ENCODE results near the gene DOCK4. TPM values are rescaled to one million over a fixed set of nuclear protein-coding genes. Genes with fewer than 3 reads are reported as not detected.

DOCK4 gene
- total RNA-seq, 4 donors from 2014 or later, result 14.0 to 48.1 (median 30.9) TPM

DNA sequence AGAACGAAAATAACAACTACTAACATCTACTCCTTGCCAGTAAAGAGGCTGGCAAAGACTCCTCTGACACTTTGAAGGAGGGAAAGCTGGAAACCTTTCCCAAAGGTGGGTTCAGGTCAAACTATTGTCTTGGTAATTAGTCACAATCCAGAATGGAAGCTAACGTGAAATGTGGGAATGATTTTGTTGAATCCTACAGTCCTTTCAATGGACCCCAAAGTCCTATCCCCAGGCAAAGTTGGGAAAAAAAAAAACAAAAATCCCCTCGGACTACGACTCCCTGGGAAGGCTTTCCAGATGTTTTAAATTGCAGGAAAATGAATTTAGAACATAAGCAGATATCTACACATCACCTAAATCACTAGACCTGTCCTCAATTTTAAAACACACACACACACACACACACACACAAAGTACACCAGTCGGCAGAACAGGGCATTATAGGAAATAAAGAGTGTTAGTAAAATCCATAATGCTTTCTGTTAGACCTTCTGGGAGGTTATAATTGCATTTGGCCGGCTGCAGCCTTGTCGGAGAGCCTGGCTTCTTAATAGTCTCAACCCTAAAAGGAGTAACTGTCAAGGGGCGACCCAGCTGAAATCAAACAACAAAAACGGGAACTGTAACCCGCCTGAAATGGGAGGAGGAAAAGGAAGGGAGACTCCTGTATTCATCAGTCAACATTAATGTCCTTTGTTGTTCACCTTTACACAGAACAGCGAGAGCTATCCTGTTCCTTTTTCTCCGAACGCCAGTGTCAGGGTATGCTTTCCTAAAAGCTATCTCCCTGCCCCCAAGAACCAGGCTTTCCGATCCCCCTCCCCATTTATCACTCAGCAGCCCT, 1.5 kb downstream of the DOCK4 start:
- Histone ChIP-seq H3K9me3 (no peaks in the 10 kb centered on the region), H3K4me3 (replicated peaks in 1 of 3) (peak overlapping the region; percentile 23 to 93 (median 41)), H3K27ac (peak overlapping the region; percentile 34 to 82 (median 63)), H3K36me3 (no peaks in the 10 kb centered on the region), H3K27me3 (no peaks in the 10 kb centered on the region), H3K4me1 (peaks cover 6 to 12% of the 10 kb centered on the region in 2 donors)
- TF ChIP-seq POLR2A (IDR thresholded peaks at IDR 0.05), result no peak
- TF ChIP-seq, protein P1, sequence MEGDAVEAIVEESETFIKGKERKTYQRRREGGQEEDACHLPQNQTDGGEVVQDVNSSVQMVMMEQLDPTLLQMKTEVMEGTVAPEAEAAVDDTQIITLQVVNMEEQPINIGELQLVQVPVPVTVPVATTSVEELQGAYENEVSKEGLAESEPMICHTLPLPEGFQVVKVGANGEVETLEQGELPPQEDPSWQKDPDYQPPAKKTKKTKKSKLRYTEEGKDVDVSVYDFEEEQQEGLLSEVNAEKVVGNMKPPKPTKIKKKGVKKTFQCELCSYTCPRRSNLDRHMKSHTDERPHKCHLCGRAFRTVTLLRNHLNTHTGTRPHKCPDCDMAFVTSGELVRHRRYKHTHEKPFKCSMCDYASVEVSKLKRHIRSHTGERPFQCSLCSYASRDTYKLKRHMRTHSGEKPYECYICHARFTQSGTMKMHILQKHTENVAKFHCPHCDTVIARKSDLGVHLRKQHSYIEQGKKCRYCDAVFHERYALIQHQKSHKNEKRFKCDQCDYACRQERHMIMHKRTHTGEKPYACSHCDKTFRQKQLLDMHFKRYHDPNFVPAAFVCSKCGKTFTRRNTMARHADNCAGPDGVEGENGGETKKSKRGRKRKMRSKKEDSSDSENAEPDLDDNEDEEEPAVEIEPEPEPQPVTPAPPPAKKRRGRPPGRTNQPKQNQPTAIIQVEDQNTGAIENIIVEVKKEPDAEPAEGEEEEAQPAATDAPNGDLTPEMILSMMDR (IDR thresholded peaks at IDR 0.05), result no peak
- DNase-seq, result peak in 1 of 2 donors; percentile 3
- 10 to 14% methylated on average over 14 of the region's 14 CpGs for WGBS, 2 donors
- intact Hi-C loops (cut with DNase I), result loop anchor here (10.0 kb wide), 2 partner anchors 180 to 250 kb away; partner anchors contain the start of gene IFRD1

DNA sequence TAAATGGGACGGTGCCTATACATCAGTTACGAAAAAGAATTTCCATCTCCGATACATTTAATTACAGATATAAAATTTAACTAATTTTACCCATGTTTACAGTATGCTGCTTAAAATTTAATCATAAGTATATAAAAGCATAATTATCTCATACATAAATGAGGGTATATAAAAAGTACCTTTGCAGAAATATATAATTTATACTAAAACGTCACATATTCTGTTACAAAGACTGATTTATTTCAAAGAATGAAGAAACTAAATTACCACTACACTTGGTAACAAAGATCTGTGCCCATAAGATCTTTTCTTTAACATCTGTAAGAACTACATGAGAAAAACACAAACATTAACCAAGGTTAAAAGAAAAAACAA, 2.8 kb downstream of the DOCK4 start:
- no peak for DNase-seq
- H3K9me3 ChIP-seq, result no peaks in the 10 kb centered on the region
- no peaks in the 10 kb centered on the region for H3K27me3 ChIP-seq
- H3K4me1 ChIP-seq, result peaks cover 6 to 12% of the 10 kb centered on the region in 2 donors
- intact Hi-C loops (cut with DNase I), result loop anchor here (10.0 kb wide), 2 partner anchors 181 to 251 kb away; partner anchors contain the start of gene IFRD1
- no peaks in the 10 kb centered on the region for H3K36me3 ChIP-seq
- TF ChIP-seq POLR2A (IDR thresholded peaks at IDR 0.05), result no peak
- TF ChIP-seq, protein P1 (IDR thresholded peaks at IDR 0.05), result no peak
- 66 to 68% methylated on average over 4 of the region's 4 CpGs for WGBS, 2 donors
- no peak overlapping the region for H3K27ac ChIP-seq
- H3K4me3 ChIP-seq (replicated peaks in 1 of 3), result no peak overlapping the region

DNA sequence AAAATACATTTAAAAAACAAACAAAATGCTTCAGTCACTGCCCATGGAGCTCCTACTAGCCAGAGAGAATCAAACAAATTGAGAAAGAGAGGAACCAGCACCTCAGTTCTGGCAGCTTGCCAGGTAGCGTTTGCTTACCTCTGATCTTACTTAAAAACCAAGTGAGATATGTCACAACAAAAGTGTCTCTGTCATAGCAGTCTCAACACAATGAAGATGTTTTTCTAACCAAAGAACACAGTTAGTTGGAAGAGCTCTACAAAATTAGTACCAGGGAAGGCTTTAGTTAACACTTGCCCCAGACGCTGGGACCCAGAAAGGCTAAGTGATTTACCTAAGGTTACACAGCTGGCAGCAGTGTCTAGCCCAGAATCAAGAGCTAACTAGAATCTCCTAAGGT, 3.4 kb downstream of the DOCK4 start:
- peak; percentile 42 to 57 for DNase-seq
- no peak for TF ChIP-seq POLR2A (IDR thresholded peaks at IDR 0.05)
- TF ChIP-seq, protein P1 (IDR thresholded peaks at IDR 0.05), result no peak
- Histone ChIP-seq H3K4me1 (peaks cover 6 to 12% of the 10 kb centered on the region in 2 donors), H3K27me3 (no peaks in the 10 kb centered on the region), H3K9me3 (no peaks in the 10 kb centered on the region), H3K36me3 (no peaks in the 10 kb centered on the region), H3K27ac (no peak overlapping the region), H3K4me3 (replicated peaks in 1 of 3) (no peak overlapping the region)
- 16 to 29% methylated on average over 2 of the region's 2 CpGs for WGBS, 2 donors
- intact Hi-C loops (cut with DNase I), result loop anchor here (10.0 kb wide), 2 partner anchors 182 to 252 kb away; partner anchors contain the start of gene IFRD1

DNA sequence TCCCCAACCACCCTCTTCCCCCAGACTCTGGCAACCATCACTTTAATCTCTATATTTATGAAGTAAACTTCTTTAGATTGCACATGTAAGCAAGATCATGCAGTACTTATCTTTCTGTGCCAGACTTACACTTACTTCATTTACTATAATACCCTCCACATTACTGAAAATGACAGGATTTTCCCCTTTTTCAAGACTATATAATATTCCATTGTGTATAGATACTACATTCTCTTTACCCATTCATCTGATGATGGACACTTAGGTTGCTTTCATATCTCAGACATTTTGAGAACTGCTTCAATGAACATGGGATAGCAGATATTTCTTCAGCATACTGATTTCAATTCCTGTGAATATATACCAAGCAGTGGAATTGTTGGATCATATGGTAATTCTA, 4.4 kb downstream of the DOCK4 start:
- Histone ChIP-seq H3K4me1 (peaks cover 0 to 6% of the 10 kb centered on the region in 2 donors), H3K9me3 (no peaks in the 10 kb centered on the region), H3K27me3 (no peaks in the 10 kb centered on the region), H3K4me3 (replicated peaks in 1 of 3) (no peak overlapping the region), H3K27ac (no peak overlapping the region), H3K36me3 (no peaks in the 10 kb centered on the region)
- intact Hi-C loops (cut with DNase I), result loop anchor here (10.0 kb wide), 2 partner anchors 183 to 253 kb away; partner anchors contain the start of gene IFRD1
- TF ChIP-seq, protein P1 (IDR thresholded peaks at IDR 0.05), result no peak
- TF ChIP-seq POLR2A (IDR thresholded peaks at IDR 0.05), result no peak
- DNase-seq, result no peak

DNA sequence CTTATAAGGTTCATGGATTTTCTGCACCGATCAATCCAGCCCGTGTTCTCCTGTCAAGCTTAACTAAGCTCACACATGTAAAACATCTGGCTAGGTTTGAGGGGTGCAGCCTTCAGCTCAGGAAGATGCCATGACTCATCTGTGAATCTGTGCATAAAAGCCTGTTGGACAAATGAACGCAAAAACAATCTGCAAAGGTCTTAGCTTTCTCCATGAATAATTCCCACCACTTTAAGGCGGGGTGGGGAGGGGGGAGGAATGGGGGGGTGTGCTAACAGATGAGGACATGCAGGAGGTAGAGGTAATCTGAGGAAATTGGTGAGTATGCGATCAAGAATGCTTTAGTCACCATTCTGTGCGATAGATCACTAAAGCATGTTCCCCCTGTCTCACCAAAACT, 4.8 kb downstream of the DOCK4 start:
- TF ChIP-seq POLR2A (IDR thresholded peaks at IDR 0.05), result no peak
- TF ChIP-seq, protein P1 (IDR thresholded peaks at IDR 0.05), result no peak
- whole genome bisulfite sequencing, 2 donors, result 82 to 85% methylated on average over 6 of the region's 6 CpGs
- Histone ChIP-seq H3K36me3 (no peaks in the 10 kb centered on the region), H3K4me3 (replicated peaks in 1 of 3) (no peak overlapping the region), H3K4me1 (peaks cover 0 to 6% of the 10 kb centered on the region in 2 donors), H3K9me3 (no peaks in the 10 kb centered on the region), H3K27me3 (no peaks in the 10 kb centered on the region), H3K27ac (no peak overlapping the region)
- DNase-seq, result no peak
- intact Hi-C loops (cut with DNase I), result loop anchor here (10.0 kb wide), 2 partner anchors 183 to 253 kb away; partner anchors contain the start of gene IFRD1

Measured in thyroid gland (tissue), 4 donors.